Ovary (tissue), 9 donors: ENCODE measurements around the gene RNPEP. TPM values are rescaled to one million over a fixed set of nuclear protein-coding genes. Genes with fewer than 3 reads are reported as not detected.

ENCODE experiments used
- DNase-seq, 5 donors: peaks; one replicate each; pipeline ENCODE4 v3.0.0-alpha.2; 2019 to 2020
- H3K27ac ChIP-seq, 2 donors: fragments of 200-600 bp; one replicate each; pipeline versions ENCODE4 v1.5.1 to v1.8.0; 2019 to 2022
- H3K27me3 ChIP-seq: fragments of 200-600 bp; one replicate; pipeline ENCODE4 v1.8.0; 2022
- H3K36me3 ChIP-seq: fragments of 200-600 bp; sonication (generic); one replicate; pipeline ENCODE4 v1.5.1; 2019
- H3K4me1 ChIP-seq: one replicate; pipeline ENCODE4 v1.8.1; 2013; ENCODE audit warnings: mild to moderate bottlenecking, moderate library complexity; ENCODE audit not compliant: insufficient read depth
- H3K4me3 ChIP-seq: fragments of 200-600 bp; sonication (generic); one replicate; pipeline ENCODE4 v1.5.1; 2017
- H3K9me3 ChIP-seq, 2 donors: fragments of 200-600 bp in 1 of 2; sonication (generic) in 1 of 2; one replicate each; pipeline versions ENCODE4 v1.5.1 to v1.8.1; 2013 to 2019; ENCODE audit warnings: mild to moderate bottlenecking in 1 of 2, moderate library complexity in 1 of 2
- EP300 ChIP-seq: sonication (generic); formaldehyde crosslinking; IDR thresholded peaks from one replicate; pipeline ENCODE4 v1.6.1; 2017; ENCODE audit warnings: antibody characterized with exemption
- POLR2A ChIP-seq: fragments of 450-650 bp; IDR thresholded peaks from one replicate; pipeline ENCODE4 v1.6.1; 2017; ENCODE audit warnings: antibody characterized with exemption, mild to moderate bottlenecking, moderate library complexity
- WGBS, 3 donors: extraction: QIAGEN DNeasy Blood & Tissue Kit in 1 of 3; methylation state at CpG; one replicate each; pipeline versions ENCODE4 v1.1.5 to v1.1.7; 2013 to 2017; 5-methylcytosine and 5-hydroxymethylcytosine counted together
- intact Hi-C, 4 donors: fragments of 100-400 bp; cut with DNase I; formaldehyde crosslinking; loops; one replicate each; pipeline versions ENCODE4 v1.11.0 to v1.15.1; 2022 to 2023
- polyA plus RNA-seq, 2 donors: library from polyadenylated mRNA; stranded (reverse); fragments of 200-250 nt in 1 of 2; fragments of 350-450 nt in 1 of 2; fragmentation: Illumina TruSeq in 1 of 2; extraction: RNeasy Lipid Tissue Mini Kit (QIAGEN cat#74804) in 1 of 2; gene quantifications; one replicate each; pipeline ENCODE4 v1.2.3, GENCODE V29; 2013 to 2014
- total RNA-seq, 7 donors: library from RNA; depleted of rRNA in 2 of 7; stranded (reverse); fragments of >200 nt in 2 of 7; fragmentation: NEBNext Ultra II Directional in 3 of 7; extraction: Animal tissue kit (Norgen Biotek cat#: 25700) in 3 of 7; gene quantifications; one replicate each; pipeline versions ENCODE4 v1.1.0 to v1.2.4, GENCODE V29; 2016 to 2023
- TF ChIP-seq, protein P1 (sequence below), 3 donors: fragments of 450-650 bp in 2 of 3; fragments of 200-600 bp in 1 of 3; IDR thresholded peaks; one replicate each; pipeline versions ENCODE4 v1.5.1 to v1.8.0; 2016 to 2022; ENCODE audit warnings: antibody characterized with exemption in 3 of 3, mild to moderate bottlenecking in 1 of 3
- donor health status: DM: no; HTN: no; CAD: no; lungs with moderate emphysema.
- donor health status: DM: no; HTN: no; CAD: no.
- donor health status: Bipolar disorder and iron deficiency.
- donor health status: DM: yes; HTN: yes; CAD: no.
- donor health status: DM: no; HTN: no; CAD: no.
- donor health status: DM: yes; HTN: yes; CAD: no.

RNPEP gene
- total and polyA plus RNA-seq, 9 donors = 32.4 to 76.2 (median 43.9) TPM

DNA sequence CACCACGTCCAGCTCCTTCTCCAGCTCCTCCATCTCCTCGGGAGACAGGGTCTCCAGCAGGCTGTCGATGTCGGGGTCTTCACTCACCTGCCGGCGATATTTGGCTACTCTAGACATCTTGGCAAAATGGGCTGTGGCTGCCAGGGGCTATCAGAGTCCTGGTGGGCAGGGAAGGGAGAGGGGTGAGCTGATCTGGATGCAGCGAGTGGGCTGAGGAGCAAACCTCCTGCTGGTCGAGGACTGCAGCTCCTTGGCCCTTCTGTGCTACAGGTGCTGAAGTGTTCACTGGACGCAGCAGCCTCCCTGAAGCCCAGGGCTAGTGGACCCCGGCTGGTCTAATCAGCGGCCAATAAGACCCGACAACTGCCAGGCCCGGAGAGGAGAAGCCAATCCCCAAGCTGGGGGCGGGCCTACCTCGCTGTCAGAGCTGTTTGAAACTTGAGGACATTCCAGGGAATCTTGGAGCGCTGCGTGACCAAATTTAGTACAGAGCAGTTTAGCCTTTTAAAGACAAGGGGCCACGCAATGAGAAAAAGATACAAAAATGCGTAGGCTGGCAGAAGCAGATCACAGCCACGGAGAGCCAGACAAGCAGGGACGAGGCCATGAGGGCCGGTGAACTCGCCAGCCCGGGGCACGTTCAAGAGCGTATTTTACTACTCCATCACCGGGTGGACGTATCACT lies 36.1 kb upstream of the RNPEP start, which contains the start of gene LMOD1:
TSS of gene LMOD1 (minus strand) at position 325 of the 685 bp plus-strand sequence. CDS start at position 117, 208 bp downstream.
- Histone ChIP-seq H3K4me3 (peak within 1 kb of the TSS; percentile 75), H3K9me3 (no peaks in the 10 kb centered on the region), H3K36me3 (no peaks in the 10 kb centered on the region), H3K27me3 (no peaks in the 10 kb centered on the region), H3K27ac (peak within 1 kb of the TSS; percentile 73 to 89), H3K4me1 (peaks cover 15% of the 10 kb centered on the region)
- intact Hi-C loops = loop anchor here in 1 of 4 donors (5.0 kb wide), 1 partner anchor 49 kb away; no protein-coding TSS in a partner anchor
- peak; percentile 36 for TF ChIP-seq EP300
- TF ChIP-seq, protein P1, sequence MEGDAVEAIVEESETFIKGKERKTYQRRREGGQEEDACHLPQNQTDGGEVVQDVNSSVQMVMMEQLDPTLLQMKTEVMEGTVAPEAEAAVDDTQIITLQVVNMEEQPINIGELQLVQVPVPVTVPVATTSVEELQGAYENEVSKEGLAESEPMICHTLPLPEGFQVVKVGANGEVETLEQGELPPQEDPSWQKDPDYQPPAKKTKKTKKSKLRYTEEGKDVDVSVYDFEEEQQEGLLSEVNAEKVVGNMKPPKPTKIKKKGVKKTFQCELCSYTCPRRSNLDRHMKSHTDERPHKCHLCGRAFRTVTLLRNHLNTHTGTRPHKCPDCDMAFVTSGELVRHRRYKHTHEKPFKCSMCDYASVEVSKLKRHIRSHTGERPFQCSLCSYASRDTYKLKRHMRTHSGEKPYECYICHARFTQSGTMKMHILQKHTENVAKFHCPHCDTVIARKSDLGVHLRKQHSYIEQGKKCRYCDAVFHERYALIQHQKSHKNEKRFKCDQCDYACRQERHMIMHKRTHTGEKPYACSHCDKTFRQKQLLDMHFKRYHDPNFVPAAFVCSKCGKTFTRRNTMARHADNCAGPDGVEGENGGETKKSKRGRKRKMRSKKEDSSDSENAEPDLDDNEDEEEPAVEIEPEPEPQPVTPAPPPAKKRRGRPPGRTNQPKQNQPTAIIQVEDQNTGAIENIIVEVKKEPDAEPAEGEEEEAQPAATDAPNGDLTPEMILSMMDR (IDR thresholded peaks at IDR 0.05) = peak in 1 of 3 donors; percentile 13
- peak; percentile 83 for TF ChIP-seq POLR2A
- 0 to 2% (median 1%) methylated on average over 28 of the region's 28 CpGs for WGBS, 3 donors
- peak; percentile 89 to 95 (median 93) for DNase-seq

- Histone ChIP-seq H3K9me3 (no peaks in the 10 kb centered on the region), H3K27me3 (no peaks in the 10 kb centered on the region), H3K4me1 (peaks cover 11% of the 10 kb centered on the region), H3K27ac (peak overlapping the region in 1 of 2 donors; percentile 89), H3K4me3 (no peak overlapping the region), H3K36me3 (no peaks in the 10 kb centered on the region)
- intact Hi-C loops = loop anchor here in 1 of 4 donors (5.0 kb wide), 1 partner anchor 50 kb away; no protein-coding TSS in a partner anchor
- no peak for DNase-seq
- 42 to 56% (median 56%) methylated on average over 3 of the region's 3 CpGs for WGBS, 3 donors
- TF ChIP-seq, protein P1 (IDR thresholded peaks at IDR 0.05) = no peak
- TF ChIP-seq POLR2A = no peak
These were observed 34.8 kb upstream of the RNPEP start for GRCh38 chr1:201947697-201948008.

- no peaks in the 10 kb centered on the region for H3K36me3 ChIP-seq
- H3K27ac ChIP-seq = peak overlapping the region; percentile 34 to 54
- TF ChIP-seq, protein P1 (IDR thresholded peaks at IDR 0.05) = no peak
- TF ChIP-seq EP300 (no peak), POLR2A (no peak)
- no peaks in the 10 kb centered on the region for H3K27me3 ChIP-seq
- DNase-seq = no peak
- intact Hi-C loops = loop anchor here in 1 of 4 donors (5.0 kb wide), 1 partner anchor 52 kb away; no protein-coding TSS in a partner anchor
- H3K9me3 ChIP-seq = no peaks in the 10 kb centered on the region
- no peak overlapping the region for H3K4me3 ChIP-seq
- H3K4me1 ChIP-seq = peaks cover 6% of the 10 kb centered on the region
These were observed 33.0 kb upstream of the RNPEP start for GRCh38 chr1:201949491-201949890.

- Histone ChIP-seq H3K27me3 (no peaks in the 10 kb centered on the region), H3K36me3 (no peaks in the 10 kb centered on the region), H3K27ac (peak overlapping the region; percentile 37 to 79), H3K4me3 (peak overlapping the region; percentile 73), H3K4me1 (peaks cover 4% of the 10 kb centered on the region), H3K9me3 (no peaks in the 10 kb centered on the region)
- 44 to 47% (median 46%) methylated on average over 24 of the region's 24 CpGs for WGBS, 3 donors
- TF ChIP-seq, protein P1 (IDR thresholded peaks at IDR 0.05) = no peak
- intact Hi-C loops = loop anchor here in 1 of 4 donors (5.0 kb wide), 1 partner anchor 62 kb away; no protein-coding TSS in a partner anchor
- peak in 1 of 5 donors; percentile 50 for DNase-seq
These were observed 28.0 kb upstream of the RNPEP start for GRCh38 chr1:201954263-201955008.
